OCI-LY3 (cell line): ENCODE measurements around the gene SLC43A1.
A peak's percentile ranks its signal among the peaks of the same experiment; 100 is the strongest.

Source experiments
- EZH2phosphoT487 ChIP-seq: fragments of 200-600 bp; shearing (Covaris generic); IDR thresholded peaks from 2 replicates; pipeline ENCODE4 v1.6.1; 2018; ENCODE audit warnings: antibody characterized with exemption, mixed run types, low read depth
- TF ChIP-seq, protein P1 (sequence below): fragments of 200-600, 300-600 bp; sonication (generic); IDR thresholded peaks from 2 replicates; pipeline ENCODE4 v1.5.1; 2014; ENCODE audit warnings: antibody characterized with exemption, low read length, low read depth

DNA sequence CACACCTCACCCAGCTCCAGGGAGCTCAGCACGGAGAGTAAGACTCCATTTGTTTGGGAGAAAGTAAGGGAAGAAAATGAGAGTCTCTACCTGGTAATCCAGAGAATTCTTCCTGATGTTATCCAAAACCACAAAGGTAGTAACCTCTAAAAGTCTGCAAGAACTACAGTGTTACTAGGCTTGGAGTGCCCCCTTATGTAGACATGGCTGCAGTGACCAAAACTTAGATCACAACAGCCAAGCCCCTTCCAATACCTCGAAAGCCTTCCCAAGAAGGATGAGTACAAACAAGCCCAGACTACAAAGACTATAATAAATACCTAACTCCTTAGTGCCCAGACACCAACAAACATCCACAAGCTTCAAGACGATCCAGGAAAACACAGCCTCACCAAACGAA lies 47.1 kb upstream of the SLC43A1 start:
- TF ChIP-seq, protein P1, sequence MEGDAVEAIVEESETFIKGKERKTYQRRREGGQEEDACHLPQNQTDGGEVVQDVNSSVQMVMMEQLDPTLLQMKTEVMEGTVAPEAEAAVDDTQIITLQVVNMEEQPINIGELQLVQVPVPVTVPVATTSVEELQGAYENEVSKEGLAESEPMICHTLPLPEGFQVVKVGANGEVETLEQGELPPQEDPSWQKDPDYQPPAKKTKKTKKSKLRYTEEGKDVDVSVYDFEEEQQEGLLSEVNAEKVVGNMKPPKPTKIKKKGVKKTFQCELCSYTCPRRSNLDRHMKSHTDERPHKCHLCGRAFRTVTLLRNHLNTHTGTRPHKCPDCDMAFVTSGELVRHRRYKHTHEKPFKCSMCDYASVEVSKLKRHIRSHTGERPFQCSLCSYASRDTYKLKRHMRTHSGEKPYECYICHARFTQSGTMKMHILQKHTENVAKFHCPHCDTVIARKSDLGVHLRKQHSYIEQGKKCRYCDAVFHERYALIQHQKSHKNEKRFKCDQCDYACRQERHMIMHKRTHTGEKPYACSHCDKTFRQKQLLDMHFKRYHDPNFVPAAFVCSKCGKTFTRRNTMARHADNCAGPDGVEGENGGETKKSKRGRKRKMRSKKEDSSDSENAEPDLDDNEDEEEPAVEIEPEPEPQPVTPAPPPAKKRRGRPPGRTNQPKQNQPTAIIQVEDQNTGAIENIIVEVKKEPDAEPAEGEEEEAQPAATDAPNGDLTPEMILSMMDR, result peak; percentile 30; the same call in 1 of the 2 replicates
- no peak for TF ChIP-seq EZH2phosphoT487
